Gastrocnemius medialis (tissue), 4 donors: Measurements from ENCODE around the gene PROCA1. TPM values are rescaled to one million over a fixed set of nuclear protein-coding genes. Genes with fewer than 3 reads are reported as not detected.

Experiments used
- ATAC-seq, 2 donors: fragments of 150-250 bp; one replicate each; pipeline ENCODE4 v1.9.1; 2016
- DNase-seq, 2 donors: peaks; one replicate each; pipeline ENCODE4 v3.0.0-alpha.2; 2019
- H3K27ac ChIP-seq, 4 donors: fragments of 200-600 bp; sonication (generic); 1 replicate in 1 of 4; 2 replicates in 3 of 4; pipeline ENCODE4 v1.5.1; 2016 to 2018; ENCODE audit warnings: mild to moderate bottlenecking in 2 of 4, moderate library complexity in 1 of 4
- H3K27me3 ChIP-seq, 3 donors: fragments of 200-600 bp; sonication (generic) in 2 of 3; 1 replicate in 1 of 3; 2 replicates in 2 of 3; pipeline versions ENCODE4 v1.5.1 to v1.6.0; 2016 to 2019; ENCODE audit warnings: mild to moderate bottlenecking in 1 of 3, moderate library complexity in 1 of 3
- H3K36me3 ChIP-seq, 2 donors: fragments of 200-600 bp; sonication (generic) in 1 of 2; one replicate each; pipeline ENCODE4 v1.5.1; 2017 to 2018
- H3K4me1 ChIP-seq, 2 donors: fragments of 200-600 bp; sonication (generic) in 1 of 2; one replicate each; pipeline ENCODE4 v1.5.1; 2016 to 2017; ENCODE audit warnings: mild to moderate bottlenecking in 2 of 2
- H3K4me3 ChIP-seq, 4 donors: fragments of 200-600 bp; sonication (generic) in 3 of 4; 1 replicate in 1 of 4; 2 replicates in 3 of 4; pipeline ENCODE4 v1.5.1; 2016 to 2019; ENCODE audit warnings: mild to moderate bottlenecking in 2 of 4
- H3K9me3 ChIP-seq, 3 donors: fragments of 200-600 bp; sonication (generic) in 2 of 3; 1 replicate in 1 of 3; 2 replicates in 2 of 3; pipeline ENCODE4 v1.5.1; 2016 to 2019
- POLR2A ChIP-seq, 2 donors: fragments of 450-650 bp; IDR thresholded peaks; one replicate each; pipeline ENCODE4 v1.6.1; 2017; ENCODE audit warnings: antibody characterized with exemption in 2 of 2, mild to moderate bottlenecking in 2 of 2, moderate library complexity in 2 of 2
- in situ Hi-C, 4 donors: fragments of 200-750 bp; cut with MboI; loops; one replicate each; pipeline versions ENCODE4 v1.15.0 to v1.8.0; 2017; ENCODE audit warnings: low sequenced_read_pairs in 4 of 4
- intact Hi-C: fragments of 100-400 bp; cut with DNase I; formaldehyde crosslinking; loops from one replicate; pipeline ENCODE4 v1.15.1; 2023; ENCODE audit warnings: low total_unique reads
- total RNA-seq, 4 donors: library from RNA; depleted of rRNA; stranded (reverse); fragments of >200 nt; gene quantifications; one replicate each; pipeline versions ENCODE4 v1.1.0 to v1.2.3, GENCODE V29; 2016
- TF ChIP-seq, protein P1 (sequence below), 5 experiments: fragments of 450-650 bp in 3 of 5; fragments of 200-600 bp in 2 of 5; sonication (generic) in 2 of 5; IDR thresholded peaks in 4 of 5; conservative IDR thresholded peaks in 1 of 5; 1 replicate in 4 of 5; 2 replicates in 1 of 5; pipeline ENCODE4 v1.5.1; 2016 to 2019; ENCODE audit warnings: antibody characterized with exemption in 5 of 5, mild to moderate bottlenecking in 3 of 5, moderate library complexity in 3 of 5

The PROCA1 gene
- total RNA-seq, 4 donors from 2014 or later, result 0.42 to 1.6 (median 0.49) TPM; not detected in 1

DNA sequence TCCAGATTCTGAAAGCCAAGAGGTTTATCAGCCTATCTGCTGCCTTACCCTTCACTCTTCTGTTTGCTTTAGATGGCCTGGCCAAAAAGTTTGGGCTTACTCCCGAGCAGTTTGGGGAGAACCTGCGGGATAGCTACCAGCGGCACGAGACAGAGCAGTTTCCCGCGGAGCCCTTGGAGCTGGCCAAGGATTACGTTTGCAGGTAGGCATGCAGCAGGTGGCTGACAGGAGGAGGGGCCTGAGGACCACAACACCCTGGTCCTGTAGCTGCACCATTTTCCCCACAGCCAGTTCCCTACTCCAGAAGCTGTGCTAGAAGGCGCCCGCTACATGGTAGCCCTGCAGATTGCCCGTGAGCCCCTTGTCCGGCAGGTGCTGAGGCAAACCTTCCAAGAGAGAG, 29.0 kb downstream of the PROCA1 start:
- DNase-seq, result no peak
- Histone ChIP-seq H3K4me3 (no peak overlapping the region), H3K36me3 (peaks cover 22 to 100% of the 10 kb centered on the region in 2 donors), H3K27ac (no peak overlapping the region), H3K4me1 (no peaks in the 10 kb centered on the region), H3K27me3 (no peaks in the 10 kb centered on the region), H3K9me3 (no peaks in the 10 kb centered on the region)
- in situ Hi-C loops, result no loop called here
- intact Hi-C loops, result no loop called here
- TF ChIP-seq POLR2A (IDR thresholded peaks at IDR 0.05), result no peak
- TF ChIP-seq, protein P1, sequence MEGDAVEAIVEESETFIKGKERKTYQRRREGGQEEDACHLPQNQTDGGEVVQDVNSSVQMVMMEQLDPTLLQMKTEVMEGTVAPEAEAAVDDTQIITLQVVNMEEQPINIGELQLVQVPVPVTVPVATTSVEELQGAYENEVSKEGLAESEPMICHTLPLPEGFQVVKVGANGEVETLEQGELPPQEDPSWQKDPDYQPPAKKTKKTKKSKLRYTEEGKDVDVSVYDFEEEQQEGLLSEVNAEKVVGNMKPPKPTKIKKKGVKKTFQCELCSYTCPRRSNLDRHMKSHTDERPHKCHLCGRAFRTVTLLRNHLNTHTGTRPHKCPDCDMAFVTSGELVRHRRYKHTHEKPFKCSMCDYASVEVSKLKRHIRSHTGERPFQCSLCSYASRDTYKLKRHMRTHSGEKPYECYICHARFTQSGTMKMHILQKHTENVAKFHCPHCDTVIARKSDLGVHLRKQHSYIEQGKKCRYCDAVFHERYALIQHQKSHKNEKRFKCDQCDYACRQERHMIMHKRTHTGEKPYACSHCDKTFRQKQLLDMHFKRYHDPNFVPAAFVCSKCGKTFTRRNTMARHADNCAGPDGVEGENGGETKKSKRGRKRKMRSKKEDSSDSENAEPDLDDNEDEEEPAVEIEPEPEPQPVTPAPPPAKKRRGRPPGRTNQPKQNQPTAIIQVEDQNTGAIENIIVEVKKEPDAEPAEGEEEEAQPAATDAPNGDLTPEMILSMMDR (IDR thresholded peaks at IDR 0.05 in 4 of 5, conservative IDR thresholded peaks at IDR 0.05 in 1 of 5), result no peak
- ATAC-seq, result no peak

DNA sequence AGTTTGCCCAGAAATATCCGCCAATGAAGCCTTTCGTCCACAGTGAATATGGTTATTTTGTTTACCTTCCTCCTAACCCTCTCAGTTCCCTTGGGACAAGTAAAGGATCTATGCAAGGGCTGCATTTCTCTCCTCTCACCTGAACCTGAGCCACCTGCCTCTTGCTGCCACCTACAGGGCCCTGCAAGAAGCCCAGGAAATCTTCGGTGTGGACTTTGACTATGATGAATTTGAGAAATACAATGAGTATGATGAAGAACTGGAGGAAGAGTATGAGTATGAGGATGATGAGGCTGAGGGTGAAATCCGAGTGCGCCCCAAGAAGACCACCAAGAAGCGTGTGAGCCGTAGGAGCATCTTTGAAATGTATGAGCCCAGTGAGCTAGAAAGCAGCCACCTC, 35.7 kb downstream of the PROCA1 start:
- Histone ChIP-seq H3K36me3 (peaks cover 12 to 100% of the 10 kb centered on the region in 2 donors), H3K4me1 (no peaks in the 10 kb centered on the region), H3K27ac (no peak overlapping the region), H3K27me3 (no peaks in the 10 kb centered on the region), H3K9me3 (no peaks in the 10 kb centered on the region), H3K4me3 (no peak overlapping the region)
- ATAC-seq (no peak), DNase-seq (no peak)
- in situ Hi-C loops, result no loop called here
- intact Hi-C loops, result no loop called here
- TF ChIP-seq, protein P1 (IDR thresholded peaks at IDR 0.05 in 4 of 5, conservative IDR thresholded peaks at IDR 0.05 in 1 of 5), result no peak
- no peak for TF ChIP-seq POLR2A (IDR thresholded peaks at IDR 0.05)

DNA sequence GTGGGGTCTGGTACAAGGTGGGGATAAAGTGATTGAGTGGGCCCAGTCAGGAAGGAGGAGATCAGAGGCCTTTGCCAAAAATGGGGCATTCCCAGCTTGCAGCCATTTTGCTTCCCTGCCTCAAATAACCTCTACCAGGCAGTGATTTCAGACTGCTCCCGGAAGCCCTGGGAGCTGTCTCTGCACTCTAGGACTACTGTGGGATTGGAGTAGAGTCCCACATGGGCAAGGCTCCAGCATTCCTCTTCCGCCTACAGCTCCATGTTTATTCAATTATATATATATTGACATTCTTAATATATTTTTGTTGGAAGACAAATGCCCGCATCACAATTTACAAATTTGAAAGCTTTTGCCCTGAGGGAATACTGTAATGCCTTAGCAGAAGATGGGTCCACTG, 36.2 kb downstream of the PROCA1 start:
- Histone ChIP-seq H3K9me3 (no peaks in the 10 kb centered on the region), H3K27ac (no peak overlapping the region), H3K36me3 (peaks cover 12 to 100% of the 10 kb centered on the region in 2 donors), H3K4me3 (no peak overlapping the region), H3K27me3 (no peaks in the 10 kb centered on the region), H3K4me1 (no peaks in the 10 kb centered on the region)
- no peak for TF ChIP-seq POLR2A (IDR thresholded peaks at IDR 0.05)
- TF ChIP-seq, protein P1 (IDR thresholded peaks at IDR 0.05 in 4 of 5, conservative IDR thresholded peaks at IDR 0.05 in 1 of 5), result no peak
- intact Hi-C loops (no loop called here), in situ Hi-C loops (no loop called here)
- ATAC-seq, result no peak
- no peak for DNase-seq

DNA sequence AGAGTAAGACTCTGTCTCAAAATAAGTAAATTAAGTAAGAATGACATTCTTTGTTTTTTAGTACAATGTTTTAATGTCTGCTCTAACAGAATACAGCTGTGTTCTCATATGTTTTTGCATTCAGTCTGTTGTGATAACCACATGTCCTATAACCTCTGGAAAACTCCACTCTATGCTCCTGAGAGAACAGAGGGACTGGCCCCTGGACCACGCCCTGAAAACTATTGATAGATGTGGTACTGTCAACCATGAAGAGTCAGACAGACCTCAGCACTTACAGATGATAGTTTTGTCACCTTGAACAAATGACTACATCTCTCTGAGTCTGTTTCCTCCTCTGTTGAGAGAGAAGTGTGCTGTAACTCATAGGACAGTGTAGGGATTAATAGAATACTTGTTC, 41.8 kb downstream of the PROCA1 start:
- in situ Hi-C loops (loop anchor here in 1 of 4 donors (25.0 kb wide), 1 partner anchor 108 kb away; the partner anchor contains the start of genes PIGS and UNC119), intact Hi-C loops (no loop called here)
- Histone ChIP-seq H3K36me3 (peaks cover 3 to 57% of the 10 kb centered on the region in 2 donors), H3K27ac (no peak overlapping the region), H3K4me3 (no peak overlapping the region), H3K9me3 (no peaks in the 10 kb centered on the region), H3K4me1 (peaks cover 1 to 11% of the 10 kb centered on the region in 2 donors), H3K27me3 (no peaks in the 10 kb centered on the region)
- DNase-seq (no peak), ATAC-seq (no peak)
- TF ChIP-seq, protein P1 (IDR thresholded peaks at IDR 0.05 in 4 of 5, conservative IDR thresholded peaks at IDR 0.05 in 1 of 5), result no peak
- no peak for TF ChIP-seq POLR2A (IDR thresholded peaks at IDR 0.05)

DNA sequence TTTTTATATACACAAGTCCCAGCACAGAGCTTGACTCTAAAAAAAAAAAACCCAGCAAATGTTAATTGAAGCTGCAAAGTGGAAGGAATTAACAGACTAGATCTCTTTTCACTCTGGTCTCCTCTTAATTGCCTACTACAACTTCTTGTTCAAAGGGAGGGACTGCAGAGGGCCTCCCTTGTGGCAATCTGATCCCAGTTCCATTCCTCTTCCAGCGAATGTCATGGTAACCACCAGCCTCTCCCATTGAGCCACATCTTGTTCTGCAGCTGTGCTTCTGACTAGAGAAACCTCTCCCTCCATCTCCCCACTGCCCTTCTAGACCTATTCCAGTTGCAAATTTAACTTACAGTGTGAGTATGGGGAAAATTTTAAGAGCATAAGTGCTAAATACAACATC, 43.8 kb downstream of the PROCA1 start:
- Histone ChIP-seq H3K4me1 (peaks cover 21 to 32% of the 10 kb centered on the region in 2 donors), H3K36me3 (peaks cover 0 to 39% of the 10 kb centered on the region in 2 donors)
- ATAC-seq, result no peak

More for the DNA sequence above, 43.8 kb downstream of the PROCA1 start:
- no peak for DNase-seq
- H3K27me3 ChIP-seq, result no peaks in the 10 kb centered on the region
- TF ChIP-seq, protein P1 (IDR thresholded peaks at IDR 0.05 in 4 of 5, conservative IDR thresholded peaks at IDR 0.05 in 1 of 5), result no peak
- TF ChIP-seq POLR2A (IDR thresholded peaks at IDR 0.05), result no peak
- no peaks in the 10 kb centered on the region for H3K9me3 ChIP-seq
- intact Hi-C loops (no loop called here), in situ Hi-C loops (loop anchor here in 1 of 4 donors (25.0 kb wide), 1 partner anchor 106 kb away; the partner anchor contains the start of genes PIGS and UNC119)
- no peak overlapping the region for H3K4me3 ChIP-seq
- H3K27ac ChIP-seq, result no peak overlapping the region
